ENCODE results near the gene ACLY. TPM values are rescaled to one million over a fixed set of nuclear protein-coding genes. Genes with fewer than 3 reads are reported as not detected.

The ACLY gene
- polyA plus RNA-seq, 2 of the 4 experiments (the other 2 are of a cell fraction) = 355 to 376 TPM

GRCh38 chr17:41917679-41918313 lies 955 bp downstream of the ACLY start (continued):
- TF ChIP-seq FOSL2 (IDR thresholded peaks at IDR 0.05) (no peak), FOSL2 (CRISPR knock-in tag; IDR thresholded peaks at IDR 0.05) (no peak), TP53 (CRISPR knock-in tag; IDR thresholded peaks at IDR 0.05) (no peak)

GRCh38 chr17:41917192-41917591 lies 1.6 kb downstream of the ACLY start:
- FAIRE-seq = no peak
- 23% methylated on average over 4 of the region's 4 CpGs for WGBS (ENCODE audit: missing lambda C conversion rate)
- POLR2A ChIA-PET = interaction anchor here (0.7 to 4.2 kb wide), 5 partner anchors 13 to 100 kb away, joined by 3 to 47 read pairs (median 4); partner anchors contain the start of genes DNAJC7, KLHL11 and ODAD4
- Histone ChIP-seq H3K4me3 (peak overlapping the region; percentile 94), H3K4me2 (peak overlapping the region; percentile 91), H3K4me1 (peaks cover 66% of the 10 kb centered on the region), H3K9me3 (no peaks in the 10 kb centered on the region), H3K27ac (peak overlapping the region; percentile 93 to 95)
- no peak for TF ChIP-seq TP53 (CRISPR knock-in tag; IDR thresholded peaks at IDR 0.05)
- TF ChIP-seq GATA3 (IDR thresholded peaks at IDR 0.05; ENCODE audit: borderline replicate concordance) = no peak
- no peak for TF ChIP-seq HEYL (CRISPR knock-in tag; IDR thresholded peaks at IDR 0.05)
- TF ChIP-seq NPAS2 (CRISPR knock-in tag; IDR thresholded peaks at IDR 0.05; ENCODE audit: borderline replicate concordance) = no peak
- no peak for TF ChIP-seq HOXB13 (CRISPR knock-in tag; IDR thresholded peaks at IDR 0.05; ENCODE audit: low read depth)
- TF ChIP-seq CBX8 (IDR thresholded peaks at IDR 0.05) = no peak
- TF ChIP-seq, protein P1, sequence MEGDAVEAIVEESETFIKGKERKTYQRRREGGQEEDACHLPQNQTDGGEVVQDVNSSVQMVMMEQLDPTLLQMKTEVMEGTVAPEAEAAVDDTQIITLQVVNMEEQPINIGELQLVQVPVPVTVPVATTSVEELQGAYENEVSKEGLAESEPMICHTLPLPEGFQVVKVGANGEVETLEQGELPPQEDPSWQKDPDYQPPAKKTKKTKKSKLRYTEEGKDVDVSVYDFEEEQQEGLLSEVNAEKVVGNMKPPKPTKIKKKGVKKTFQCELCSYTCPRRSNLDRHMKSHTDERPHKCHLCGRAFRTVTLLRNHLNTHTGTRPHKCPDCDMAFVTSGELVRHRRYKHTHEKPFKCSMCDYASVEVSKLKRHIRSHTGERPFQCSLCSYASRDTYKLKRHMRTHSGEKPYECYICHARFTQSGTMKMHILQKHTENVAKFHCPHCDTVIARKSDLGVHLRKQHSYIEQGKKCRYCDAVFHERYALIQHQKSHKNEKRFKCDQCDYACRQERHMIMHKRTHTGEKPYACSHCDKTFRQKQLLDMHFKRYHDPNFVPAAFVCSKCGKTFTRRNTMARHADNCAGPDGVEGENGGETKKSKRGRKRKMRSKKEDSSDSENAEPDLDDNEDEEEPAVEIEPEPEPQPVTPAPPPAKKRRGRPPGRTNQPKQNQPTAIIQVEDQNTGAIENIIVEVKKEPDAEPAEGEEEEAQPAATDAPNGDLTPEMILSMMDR (IDR thresholded peaks at IDR 0.05) = no peak
- TF ChIP-seq RAD21 (conservative IDR thresholded peaks at IDR 0.05 in 1 of 2, IDR thresholded peaks at IDR 0.05 in 1 of 2) = no peak
- TF ChIP-seq RNF2 (IDR thresholded peaks at IDR 0.05; ENCODE audit: borderline replicate concordance, low read depth) = no peak
- TF ChIP-seq, protein P2, sequence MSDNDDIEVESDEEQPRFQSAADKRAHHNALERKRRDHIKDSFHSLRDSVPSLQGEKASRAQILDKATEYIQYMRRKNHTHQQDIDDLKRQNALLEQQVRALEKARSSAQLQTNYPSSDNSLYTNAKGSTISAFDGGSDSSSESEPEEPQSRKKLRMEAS (IDR thresholded peaks at IDR 0.05) = no peak
- TF ChIP-seq RCOR1 (IDR thresholded peaks at IDR 0.05; ENCODE audit: low read depth, low read length) = no peak
- TF ChIP-seq ZFP36 (IDR thresholded peaks at IDR 0.05; ENCODE audit: borderline replicate concordance, partially characterized antibody) = no peak
- ATAC-seq = no peak
- peak in 1 of 2 experiments; percentile 60 for DNase-seq (ENCODE audit: low read depth in 1 of 2, low spot score in 1 of 2)
- CTCF ChIA-PET = interaction anchor here (0.7 to 11.5 kb wide), 6 partner anchors 9 to 185 kb away, joined by 3 to 111 read pairs (median 10); partner anchors contain the start of genes ODAD4 and P3H4

DNA sequence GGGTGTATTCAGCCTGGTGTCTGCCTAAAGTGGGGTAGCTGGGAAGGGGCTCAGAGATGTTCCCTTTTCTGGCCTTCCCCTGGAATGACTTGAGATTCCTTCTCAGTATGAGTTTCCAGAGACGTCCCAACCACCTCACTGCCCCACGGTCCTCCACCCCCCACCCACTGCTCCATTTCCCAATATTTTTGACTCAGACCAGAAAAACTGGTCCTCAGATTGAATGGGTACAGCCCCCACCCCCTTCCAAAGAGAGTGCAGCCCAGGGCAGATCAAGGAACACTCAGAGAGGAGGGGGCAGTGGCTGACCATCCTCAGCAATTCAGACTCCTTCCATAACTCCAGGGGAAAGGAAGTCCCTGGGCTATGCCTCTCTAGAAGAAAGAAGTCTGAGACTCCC lies 3.2 kb downstream of the ACLY start:
- peak overlapping the region; percentile 93 to 96 for H3K27ac ChIP-seq
- CTCF ChIA-PET = interaction anchor here (0.6 to 11.5 kb wide), 8 partner anchors 11 to 114 kb away, joined by 3 to 111 read pairs (median 5); partner anchors contain the start of gene ODAD4
- H3K4me2 ChIP-seq = peak overlapping the region; percentile 91
- H3K4me3 ChIP-seq = peak overlapping the region; percentile 94
- H3K9me3 ChIP-seq = no peaks in the 10 kb centered on the region
- 18% methylated on average over 2 of the region's 2 CpGs for WGBS (ENCODE audit: missing lambda C conversion rate)
- ATAC-seq = no peak
- no peak for TF ChIP-seq POLR2A (IDR thresholded peaks at IDR 0.05; ENCODE audit: low read length)
- TF ChIP-seq FOSL2 (IDR thresholded peaks at IDR 0.05) = no peak
- no peak for TF ChIP-seq FOSL2 (CRISPR knock-in tag; IDR thresholded peaks at IDR 0.05)
- peaks cover 80% of the 10 kb centered on the region for H3K4me1 ChIP-seq
- POLR2A ChIA-PET = no interaction called here
- FAIRE-seq = no peak
- no peak for DNase-seq (ENCODE audit: low read depth in 1 of 2, low spot score in 1 of 2)

GRCh38 chr17:41915020-41915419 lies 3.7 kb downstream of the ACLY start:
- peak overlapping the region; percentile 94 for H3K4me3 ChIP-seq
- FAIRE-seq (no peak), DNase-seq (ENCODE audit: low read depth in 1 of 2, low spot score in 1 of 2) (no peak), ATAC-seq (no peak)
- H3K9me3 ChIP-seq = no peaks in the 10 kb centered on the region
- peak overlapping the region; percentile 91 for H3K4me2 ChIP-seq
- 31% methylated on average over 5 of the region's 5 CpGs for WGBS (ENCODE audit: missing lambda C conversion rate)
- ChIA-PET POLR2A (interaction anchor here (0.5 kb wide), 1 partner anchor 64 kb away, joined by 4 read pairs; no protein-coding TSS in a partner anchor), CTCF (interaction anchor here (1.0 to 11.5 kb wide), 11 partner anchors 11 to 113 kb away, joined by 3 to 111 read pairs (median 4); partner anchors contain the start of gene ODAD4)
- TF ChIP-seq CBX8 (IDR thresholded peaks at IDR 0.05) (no peak), MAZ (IDR thresholded peaks at IDR 0.05; ENCODE audit: borderline replicate concordance, low read depth, low read length) (no peak), CBX2 (IDR thresholded peaks at IDR 0.05; ENCODE audit: borderline replicate concordance, low read depth) (no peak), FOXS1 (CRISPR knock-in tag; IDR thresholded peaks at IDR 0.05) (no peak), TFCP2L1 (CRISPR knock-in tag; IDR thresholded peaks at IDR 0.05) (no peak), GATA3 (IDR thresholded peaks at IDR 0.05; ENCODE audit: borderline replicate concordance) (no peak), HOXB13 (CRISPR knock-in tag; IDR thresholded peaks at IDR 0.05; ENCODE audit: low read depth) (no peak), MYC (IDR thresholded peaks at IDR 0.05; ENCODE audit: borderline replicate concordance, low read length) (no peak), CHD2 (IDR thresholded peaks at IDR 0.05; ENCODE audit: low read length, partially characterized antibody) (no peak), HEYL (CRISPR knock-in tag; IDR thresholded peaks at IDR 0.05) (no peak), RAD21 (conservative IDR thresholded peaks at IDR 0.05 in 1 of 2, IDR thresholded peaks at IDR 0.05 in 1 of 2) (no peak), ESRRA (IDR thresholded peaks at IDR 0.05; ENCODE audit: borderline replicate concordance, low read length) (no peak)
- TF ChIP-seq, protein P2 (IDR thresholded peaks at IDR 0.05) = no peak
- TF ChIP-seq, protein P3, sequence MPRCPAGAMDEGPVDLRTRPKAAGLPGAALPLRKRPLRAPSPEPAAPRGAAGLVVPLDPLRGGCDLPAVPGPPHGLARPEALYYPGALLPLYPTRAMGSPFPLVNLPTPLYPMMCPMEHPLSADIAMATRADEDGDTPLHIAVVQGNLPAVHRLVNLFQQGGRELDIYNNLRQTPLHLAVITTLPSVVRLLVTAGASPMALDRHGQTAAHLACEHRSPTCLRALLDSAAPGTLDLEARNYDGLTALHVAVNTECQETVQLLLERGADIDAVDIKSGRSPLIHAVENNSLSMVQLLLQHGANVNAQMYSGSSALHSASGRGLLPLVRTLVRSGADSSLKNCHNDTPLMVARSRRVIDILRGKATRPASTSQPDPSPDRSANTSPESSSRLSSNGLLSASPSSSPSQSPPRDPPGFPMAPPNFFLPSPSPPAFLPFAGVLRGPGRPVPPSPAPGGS (IDR thresholded peaks at IDR 0.05) = no peak
- H3K27ac ChIP-seq = peak overlapping the region; percentile 93 to 96
- H3K4me1 ChIP-seq = peaks cover 80% of the 10 kb centered on the region
